Measurements from ENCODE around the gene MYO15A.

Gene MYO15A

GRCh38 chr17:18132711-18133110, 24.2 kb downstream of the MYO15A start:
- DNase-seq: no peak

- no peak for DNase-seq
These were observed 27.8 kb downstream of the MYO15A start for GRCh38 chr17:18136357-18136756.

GRCh38 chr17:18138065-18138749, 29.7 kb downstream of the MYO15A start:
- DNase-seq: no peak

- DNase-seq: no peak
These were observed 30.5 kb downstream of the MYO15A start for GRCh38 chr17:18139092-18139491.

GRCh38 chr17:18139498-18139897, 30.9 kb downstream of the MYO15A start:
- no peak for DNase-seq

GRCh38 chr17:18139949-18140348, 31.4 kb downstream of the MYO15A start:
- no peak for DNase-seq

- DNase-seq: no peak
These were observed 32.1 kb downstream of the MYO15A start for GRCh38 chr17:18140648-18141047.

GRCh38 chr17:18141210-18141803, 32.8 kb downstream of the MYO15A start:
- DNase-seq: peak; percentile 16

GRCh38 chr17:18142417-18142816, 33.9 kb downstream of the MYO15A start:
- no peak for DNase-seq

GRCh38 chr17:18143044-18143936, 34.7 kb downstream of the MYO15A start:
- no peak for DNase-seq

- DNase-seq: no peak
These were observed 35.7 kb downstream of the MYO15A start for GRCh38 chr17:18144261-18144660.

- no peak for DNase-seq
These were observed 36.3 kb downstream of the MYO15A start for GRCh38 chr17:18144855-18145254.

GRCh38 chr17:18145811-18146210, 37.3 kb downstream of the MYO15A start:
- no peak for DNase-seq

- no peak for DNase-seq
These were observed 37.7 kb downstream of the MYO15A start for GRCh38 chr17:18146259-18146658.

GRCh38 chr17:18146980-18147379, 38.4 kb downstream of the MYO15A start:
- DNase-seq: no peak

GRCh38 chr17:18148586-18148985, 40.0 kb downstream of the MYO15A start:
- DNase-seq: no peak

GRCh38 chr17:18151290-18151689, 42.7 kb downstream of the MYO15A start:
- DNase-seq: no peak

- DNase-seq: no peak
These were observed 46.6 kb downstream of the MYO15A start for GRCh38 chr17:18155179-18155578.

GRCh38 chr17:18156171-18156975, 47.8 kb downstream of the MYO15A start:
- DNase-seq: no peak

GRCh38 chr17:18156976-18157280, 48.4 kb downstream of the MYO15A start:
- DNase-seq: no peak

GRCh38 chr17:18157354-18157985, 48.9 kb downstream of the MYO15A start:
- DNase-seq: no peak

GRCh38 chr17:18158022-18158600, 49.6 kb downstream of the MYO15A start:
- peak; percentile 95 for DNase-seq
